H1 (cell line): Measurements from ENCODE around the gene JMJD1C. TPM values are rescaled to one million over a fixed set of nuclear protein-coding genes. Genes with fewer than 3 reads are reported as not detected.

ENCODE experiments used
- CTCF ChIA-PET: fragments of 300-600 bp; sonication (Branson Sonifier 250); formaldehyde crosslinking; loops from one replicate; lab custom pipeline; 2021; ENCODE audit not compliant: partially characterized antibody; lab: Charles Lee
- POLR2A ChIA-PET: fragments of 300-600 bp; sonication (Branson Sonifier 250); formaldehyde crosslinking; loops from one replicate; lab custom pipeline; 2021; ENCODE audit warnings: inconsistent platforms; ENCODE audit not compliant: partially characterized antibody; lab: Charles Lee
- DNase-seq, 2 experiments: peaks; one replicate each; pipeline versions ENCODE4 v3.0.0 to v3.0.0-alpha.2; 2010 to 2022; ENCODE audit warnings: low spot score in 2 of 2, low read depth in 1 of 2, mixed read lengths in 1 of 2
- FAIRE-seq: peaks from 2 replicates; lab custom pipeline; 2011; peaks lifted over from hg19 to GRCh38; lab: Jason Lieb, UNC
- H2AFZ ChIP-seq: 2 replicates; pipeline ENCODE4 v1.8.1; 2012; ENCODE audit warnings: low read length, inconsistent platforms
- H2AK5ac ChIP-seq: 2 replicates; pipeline ENCODE4 v1.6.1; 2013; ENCODE audit warnings: low read depth, low read length
- H2BK120ac ChIP-seq: replicated peaks from 2 replicates; pipeline ENCODE3; 2013; ENCODE audit warnings: low read depth, low read length, inconsistent platforms
- H2BK12ac ChIP-seq: 2 replicates; pipeline ENCODE4 v1.6.1; 2013; ENCODE audit warnings: low read depth, low read length
- H2BK15ac ChIP-seq: 2 replicates; pipeline ENCODE4 v1.6.1; 2013; ENCODE audit warnings: low read length
- H2BK20ac ChIP-seq: 2 replicates; pipeline ENCODE4 v1.6.1; 2013; ENCODE audit warnings: low read length
- H2BK5ac ChIP-seq: 2 replicates; pipeline ENCODE4 v1.6.1; 2013; ENCODE audit warnings: low read depth, low read length
- H3K14ac ChIP-seq: 2 replicates; pipeline ENCODE4 v1.6.1; 2013; ENCODE audit warnings: inconsistent platforms; ENCODE audit not compliant: insufficient read length
- H3K18ac ChIP-seq: 2 replicates; pipeline ENCODE4 v1.6.1; 2013; ENCODE audit warnings: low read length; ENCODE audit errors: extremely low read depth
- H3K23ac ChIP-seq: 2 replicates; pipeline ENCODE4 v1.6.1; 2013; ENCODE audit warnings: inconsistent platforms; ENCODE audit not compliant: insufficient read length
- H3K23me2 ChIP-seq: 2 replicates; pipeline ENCODE4 v1.6.1; 2013; ENCODE audit warnings: low read depth, low read length
- H3K27ac ChIP-seq: 2 replicates; pipeline ENCODE4 v1.6.1; 2011; ENCODE audit warnings: low read depth, low read length, inconsistent platforms
- H3K27me3 ChIP-seq, 4 experiments: replicated peaks in 1 of 4; 1 replicate in 1 of 4; 2 replicates in 3 of 4; pipeline versions ENCODE4 v1.6.1 to v1.8.1; 2011 to 2013; ENCODE audit warnings: low read length in 3 of 4, mild to moderate bottlenecking in 3 of 4, inconsistent platforms in 2 of 4, mixed read lengths in 2 of 4, moderate library complexity in 1 of 4; ENCODE audit not compliant: control insufficient read depth in 3 of 4, insufficient read depth in 3 of 4; ENCODE audit errors: extremely low read depth in 1 of 4
- H3K36me3 ChIP-seq, 4 experiments: 2 replicates each; pipeline versions ENCODE4 v1.6.1 to v1.8.1; 2011 to 2013; ENCODE audit warnings: mild to moderate bottlenecking in 4 of 4, low read length in 3 of 4, moderate library complexity in 2 of 4, control low read depth in 1 of 4, inconsistent platforms in 1 of 4; ENCODE audit not compliant: insufficient read depth in 4 of 4, control insufficient read depth in 2 of 4
- H3K4ac ChIP-seq: replicated peaks from 2 replicates; pipeline ENCODE3; 2013; ENCODE audit warnings: low read length, low read depth, mixed read lengths, inconsistent platforms; ENCODE audit not compliant: insufficient read length
- H3K4me1 ChIP-seq, 4 experiments: replicated peaks in 1 of 4; 1 replicate in 1 of 4; 2 replicates in 3 of 4; pipeline versions ENCODE4 v1.6.1 to v1.8.1; 2011 to 2013; ENCODE audit warnings: low read length in 3 of 4, inconsistent platforms in 2 of 4, mixed read lengths in 1 of 4; ENCODE audit not compliant: insufficient read depth in 4 of 4, control insufficient read depth in 3 of 4
- H3K4me2 ChIP-seq, 2 experiments: 2 replicates each; pipeline versions ENCODE4 v1.6.1 to v1.8.1; 2011 to 2013; ENCODE audit warnings: low read depth in 2 of 2, low read length in 2 of 2, control low read depth in 1 of 2, inconsistent platforms in 1 of 2, mild to moderate bottlenecking in 1 of 2; ENCODE audit not compliant: insufficient read depth in 1 of 2
- H3K4me3 ChIP-seq, 4 experiments: fragments of 200-600, 300-600 bp in 1 of 4; sonication (generic), shearing (Covaris generic), sonication (Bioruptor Twin) in 1 of 4; 2 replicates each; pipeline versions ENCODE4 v1.5.1 to v1.8.1; 2011 to 2016; ENCODE audit warnings: low read length in 4 of 4, low read depth in 3 of 4, control low read depth in 2 of 4, inconsistent platforms in 2 of 4, mild to moderate bottlenecking in 2 of 4, mixed read lengths in 1 of 4, moderate library complexity in 1 of 4; ENCODE audit not compliant: insufficient read depth in 2 of 4; ENCODE audit errors: extremely low read depth in 1 of 4
- H3K56ac ChIP-seq: replicated peaks from 2 replicates; pipeline ENCODE3; 2013; ENCODE audit warnings: low read depth, mild to moderate bottlenecking, mixed read lengths, low read length, inconsistent platforms; ENCODE audit not compliant: insufficient read length
- H3K79me1 ChIP-seq: 2 replicates; pipeline ENCODE4 v1.6.1; 2013; ENCODE audit warnings: low read depth, low read length, control low read depth
- H3K79me2 ChIP-seq, 2 experiments: 2 replicates each; pipeline versions ENCODE4 v1.6.1 to v1.8.1; 2012 to 2013; ENCODE audit warnings: low read length in 2 of 2, mild to moderate bottlenecking in 2 of 2, inconsistent platforms in 1 of 2; ENCODE audit not compliant: insufficient read depth in 2 of 2, control insufficient read depth in 1 of 2
- H3K9ac ChIP-seq, 4 experiments: replicated peaks in 1 of 4; 1 replicate in 1 of 4; 2 replicates in 3 of 4; pipeline versions ENCODE4 v1.6.1 to v1.8.1; 2011 to 2013; ENCODE audit warnings: low read depth in 3 of 4, low read length in 3 of 4, control low read depth in 2 of 4, mild to moderate bottlenecking in 2 of 4, moderate library complexity in 2 of 4, inconsistent platforms in 1 of 4; ENCODE audit errors: extremely low read depth in 1 of 4
- H3K9me3 ChIP-seq, 2 experiments: 2 replicates each; pipeline versions ENCODE4 v1.6.1 to v1.8.1; 2012 to 2013; ENCODE audit warnings: mild to moderate bottlenecking in 2 of 2, moderate library complexity in 2 of 2, control low read depth in 1 of 2, inconsistent platforms in 1 of 2, low read depth in 1 of 2, low read length in 1 of 2, mixed read lengths in 1 of 2; ENCODE audit not compliant: insufficient read depth in 2 of 2
- H4K20me1 ChIP-seq, 2 experiments: replicated peaks in 1 of 2; 2 replicates each; pipeline versions ENCODE3 to v1.8.1; 2011 to 2013; ENCODE audit warnings: inconsistent platforms in 2 of 2, low read length in 2 of 2, mild to moderate bottlenecking in 1 of 2; ENCODE audit not compliant: insufficient read depth in 2 of 2, control insufficient read depth in 1 of 2
- H4K5ac ChIP-seq: 2 replicates; pipeline ENCODE4 v1.6.1; 2013; ENCODE audit warnings: low read length, low read depth, mixed read lengths, inconsistent platforms; ENCODE audit not compliant: insufficient read length
- H4K8ac ChIP-seq: 2 replicates; pipeline ENCODE4 v1.8.0; 2013; ENCODE audit warnings: mild to moderate bottlenecking, moderate library complexity, low read length, inconsistent platforms; ENCODE audit not compliant: insufficient read depth; ENCODE audit errors: extremely low read depth
- H4K91ac ChIP-seq: replicated peaks from 2 replicates; pipeline ENCODE3; 2013; ENCODE audit warnings: low read length, mixed read lengths, inconsistent platforms; ENCODE audit not compliant: insufficient read length
- HDAC6 ChIP-seq: IDR thresholded peaks from one replicate; pipeline ENCODE4 v1.7.1; 2012; ENCODE audit warnings: low read depth, mild to moderate bottlenecking, inconsistent platforms, low read length, moderate library complexity
- RFX5 ChIP-seq: IDR thresholded peaks from 2 replicates; pipeline ENCODE4 v1.6.1; 2011; ENCODE audit warnings: low read depth, low read length, improper control_type of control experiment, borderline replicate concordance
- polyA plus RNA-seq, 7 experiments: library from polyadenylated mRNA; depleted of rRNA in 3 of 7; stranded (reverse) in 5 of 7; unstranded in 2 of 7; fragments of >200 nt in 5 of 7; fragments of 200-250 nt in 2 of 7; gene quantifications; 1 replicate in 5 of 7; 2 replicates in 1 of 7; 4 replicates in 1 of 7; pipeline versions ENCODE4 v1.2.1 to v1.2.3, GENCODE V29; 2011 to 2013; ENCODE audit warnings: missing spikeins in 2 of 7, mixed read lengths in 2 of 7
- total RNA-seq: library from RNA; stranded (reverse); fragmentation: NEBNext Ultra II Directional; extraction: Animal tissue kit (Norgen Biotek cat#: 25700); gene quantifications from 2 replicates; pipeline ENCODE4 v1.2.1, GENCODE V29; 2021

The JMJD1C gene
- total and polyA plus RNA-seq, 2 of the 8 experiments (the other 6 are each of a cell fraction or from before 2014, with no cell fraction given): 54.5 to 210 TPM

DNA sequence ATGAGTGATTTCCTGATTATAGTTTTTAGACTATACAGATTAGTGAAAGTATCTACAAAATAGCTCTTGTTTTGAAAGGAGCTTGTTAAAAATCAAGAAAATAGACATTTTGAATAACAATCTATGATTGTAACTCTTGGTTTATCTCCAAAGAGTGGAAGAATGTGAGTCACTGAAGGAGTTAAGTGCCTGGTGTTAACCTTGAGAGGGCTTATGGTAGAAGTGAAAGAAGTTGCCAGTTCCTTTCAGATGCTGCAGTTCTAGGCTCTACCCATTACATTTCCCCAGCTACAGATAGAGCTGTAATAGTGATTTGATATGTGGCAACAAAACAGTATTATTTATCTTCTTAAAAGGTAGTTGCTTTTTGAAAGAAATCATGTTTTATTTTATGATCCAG, 320.0 kb downstream of the JMJD1C start:
- Histone ChIP-seq H3K4me3 (no peak overlapping the region), H4K20me1 (peaks cover 2 to 6% of the 10 kb centered on the region in 2 experiments), H4K5ac (no peak overlapping the region), H3K56ac (no peak overlapping the region), H3K18ac (no peak overlapping the region), H2AFZ (no peak overlapping the region), H3K79me1 (0 out of 2 replicates have a peak, but pooled peaks cover 1% of the 10 kb centered on the region), H3K14ac (no peak overlapping the region), H3K23me2 (no peaks in the 10 kb centered on the region)
- CTCF ChIA-PET: interaction anchor here (0.6 to 2.7 kb wide), 7 partner anchors 9 to 308 kb away, joined by 3 to 31 read pairs (median 4); no protein-coding TSS in a partner anchor
- TF ChIP-seq RFX5: no peak
- no peak for TF ChIP-seq HDAC6
- TF ChIP-seq, all 59 proteins: peak for 0
- H3K27me3 ChIP-seq: no peaks in the 10 kb centered on the region
- H2BK12ac ChIP-seq: no peak overlapping the region
- H2AK5ac ChIP-seq: no peak overlapping the region
- no peak overlapping the region for H2BK5ac ChIP-seq
- no peak overlapping the region for H4K91ac ChIP-seq
- H3K4me1 ChIP-seq: no peaks in the 10 kb centered on the region; a peak in 1 of 7 replicates
- H3K9me3 ChIP-seq: no peaks in the 10 kb centered on the region
- FAIRE-seq: no peak
- no peak overlapping the region for H4K8ac ChIP-seq
- H3K27ac ChIP-seq: no peak overlapping the region
- no peak overlapping the region for H2BK15ac ChIP-seq
- no peak overlapping the region for H3K4me2 ChIP-seq
- peaks cover 0 to 82% of the 10 kb centered on the region in 2 experiments; a peak in 3 of 4 replicates for H3K79me2 ChIP-seq
- no peak overlapping the region for H2BK120ac ChIP-seq
- POLR2A ChIA-PET: interaction anchor here (0.6 to 3.4 kb wide), 3 partner anchors 9 to 50 kb away, joined by 3 to 19 read pairs (median 9); partner anchors contain the start of gene NRBF2
- no peak overlapping the region for H2BK20ac ChIP-seq
- H3K9ac ChIP-seq: no peak overlapping the region
- H3K23ac ChIP-seq: no peak overlapping the region
- DNase-seq: no peak
- H3K36me3 ChIP-seq: peaks cover 0 to 5% (median 0%) of the 10 kb centered on the region in 4 experiments; a peak in 1 of 8 replicates
- H3K4ac ChIP-seq: no peak overlapping the region
